ENCODE data around the gene CYTH1.

The CYTH1 gene

GRCh38 chr17:78788451-78788850, 6.4 kb upstream of the CYTH1 start:
- TF ChIP-seq USF1 (IDR thresholded peaks at IDR 0.05) (no peak), CEBPB (IDR thresholded peaks at IDR 0.05) (no peak), TAF1 (IDR thresholded peaks at IDR 0.05; ENCODE audit: low read depth) (no peak), TEAD4 (IDR thresholded peaks at IDR 0.05) (no peak), REST (IDR thresholded peaks at IDR 0.05; ENCODE audit: low read depth) (no peak), ZBTB7A (IDR thresholded peaks at IDR 0.05; ENCODE audit: low read depth) (no peak), TCF12 (IDR thresholded peaks at IDR 0.05; ENCODE audit: low read depth) (no peak), NFIC (IDR thresholded peaks at IDR 0.05) (no peak), EP300 (IDR thresholded peaks at IDR 0.05; ENCODE audit: borderline replicate concordance) (no peak), RAD21 (IDR thresholded peaks at IDR 0.05; ENCODE audit: low read depth) (no peak), EGR1 (IDR thresholded peaks at IDR 0.05) (no peak), YY1 (IDR thresholded peaks at IDR 0.05; ENCODE audit: low read depth) (no peak)

DNA sequence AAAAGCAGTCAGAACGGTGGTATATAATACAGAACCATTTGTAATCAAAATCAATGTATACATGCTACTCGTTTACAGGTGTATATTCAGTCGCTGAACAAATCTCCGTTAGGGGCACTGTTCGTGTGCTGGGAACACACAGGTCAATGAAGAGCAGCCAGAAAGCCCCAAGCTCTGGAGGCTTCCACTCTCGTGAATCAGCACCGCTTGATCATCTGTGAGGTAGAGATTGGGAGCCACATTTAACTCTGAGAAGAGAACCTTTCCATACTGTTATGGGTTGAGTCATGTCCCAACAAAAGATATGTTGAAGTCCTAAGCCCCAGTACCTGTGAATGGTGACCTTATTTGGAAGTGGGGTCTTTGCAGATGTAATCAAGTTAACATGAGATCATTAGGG, 5.4 kb upstream of the CYTH1 start:
- TF ChIP-seq YY1 (IDR thresholded peaks at IDR 0.05; ENCODE audit: low read depth) (no peak), NFIC (IDR thresholded peaks at IDR 0.05) (no peak), EGR1 (IDR thresholded peaks at IDR 0.05) (no peak), CEBPB (IDR thresholded peaks at IDR 0.05) (no peak), RAD21 (IDR thresholded peaks at IDR 0.05; ENCODE audit: low read depth) (no peak), TAF1 (IDR thresholded peaks at IDR 0.05; ENCODE audit: low read depth) (no peak), CREB1 (IDR thresholded peaks at IDR 0.05; ENCODE audit: low read depth) (no peak), EP300 (IDR thresholded peaks at IDR 0.05; ENCODE audit: borderline replicate concordance) (no peak), FOXM1 (IDR thresholded peaks at IDR 0.05; ENCODE audit: borderline replicate concordance, low read depth) (no peak), REST (IDR thresholded peaks at IDR 0.05; ENCODE audit: low read depth) (no peak), MAX (IDR thresholded peaks at IDR 0.05) (no peak)

GRCh38 chr17:78785663-78786057, 3.6 kb upstream of the CYTH1 start:
- no peak for TF ChIP-seq EGR1 (IDR thresholded peaks at IDR 0.05)

GRCh38 chr17:78785011-78785662, 3.1 kb upstream of the CYTH1 start:
- TF ChIP-seq MAX (IDR thresholded peaks at IDR 0.05) (no peak), YY1 (IDR thresholded peaks at IDR 0.05; ENCODE audit: low read depth) (no peak), NFIC (IDR thresholded peaks at IDR 0.05) (no peak), CREB1 (IDR thresholded peaks at IDR 0.05; ENCODE audit: low read depth) (no peak), RAD21 (IDR thresholded peaks at IDR 0.05; ENCODE audit: low read depth) (no peak), EP300 (IDR thresholded peaks at IDR 0.05; ENCODE audit: borderline replicate concordance) (no peak), REST (IDR thresholded peaks at IDR 0.05; ENCODE audit: low read depth) (no peak), TEAD4 (IDR thresholded peaks at IDR 0.05) (no peak), FOXM1 (IDR thresholded peaks at IDR 0.05; ENCODE audit: borderline replicate concordance, low read depth) (no peak), TAF1 (IDR thresholded peaks at IDR 0.05; ENCODE audit: low read depth) (no peak), USF1 (IDR thresholded peaks at IDR 0.05) (no peak), ZBTB7A (IDR thresholded peaks at IDR 0.05; ENCODE audit: low read depth) (no peak)

DNA sequence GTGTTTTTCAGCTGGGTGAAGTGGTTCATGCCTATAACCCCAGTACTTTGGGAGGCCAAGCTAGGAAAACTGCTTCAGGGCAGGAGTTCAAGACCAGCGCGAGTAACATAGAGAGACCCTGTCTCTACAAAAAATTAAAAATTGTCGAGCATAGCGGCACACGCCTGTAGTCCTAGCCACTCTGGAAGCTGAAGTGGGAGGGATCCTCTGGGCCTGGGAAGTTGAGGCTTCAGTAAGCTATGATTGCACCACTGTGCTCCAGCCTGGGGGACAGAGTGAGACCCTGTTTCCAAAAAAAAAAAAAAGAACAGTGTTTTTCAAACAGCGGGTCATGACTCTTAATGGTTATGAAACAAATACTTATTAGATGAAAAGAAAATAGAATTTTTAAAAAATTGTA, 2.3 kb upstream of the CYTH1 start:
- TF ChIP-seq EP300 (IDR thresholded peaks at IDR 0.05; ENCODE audit: borderline replicate concordance): no peak
- no peak for TF ChIP-seq FOXM1 (IDR thresholded peaks at IDR 0.05; ENCODE audit: borderline replicate concordance, low read depth)
- TF ChIP-seq YY1 (IDR thresholded peaks at IDR 0.05; ENCODE audit: low read depth): no peak

All from Ishikawa (cell line).